HG03378 (cell line): Measurements from ENCODE around the gene DGLUCY.
"Not testable (repeated sequence)": the region's sequence is repeated elsewhere in the genome, so short reads cannot be mapped to it uniquely, and the experiment has no call there.

Source experiments
- ATAC-seq: cut with Tn5 transposase; IDR thresholded peaks from one replicate; pipeline ENCODE4 v1.9.1; 2021; ENCODE audit warnings: mild to moderate bottlenecking, moderate library complexity; ENCODE audit not compliant: unreplicated experiment

Gene DGLUCY

DNA sequence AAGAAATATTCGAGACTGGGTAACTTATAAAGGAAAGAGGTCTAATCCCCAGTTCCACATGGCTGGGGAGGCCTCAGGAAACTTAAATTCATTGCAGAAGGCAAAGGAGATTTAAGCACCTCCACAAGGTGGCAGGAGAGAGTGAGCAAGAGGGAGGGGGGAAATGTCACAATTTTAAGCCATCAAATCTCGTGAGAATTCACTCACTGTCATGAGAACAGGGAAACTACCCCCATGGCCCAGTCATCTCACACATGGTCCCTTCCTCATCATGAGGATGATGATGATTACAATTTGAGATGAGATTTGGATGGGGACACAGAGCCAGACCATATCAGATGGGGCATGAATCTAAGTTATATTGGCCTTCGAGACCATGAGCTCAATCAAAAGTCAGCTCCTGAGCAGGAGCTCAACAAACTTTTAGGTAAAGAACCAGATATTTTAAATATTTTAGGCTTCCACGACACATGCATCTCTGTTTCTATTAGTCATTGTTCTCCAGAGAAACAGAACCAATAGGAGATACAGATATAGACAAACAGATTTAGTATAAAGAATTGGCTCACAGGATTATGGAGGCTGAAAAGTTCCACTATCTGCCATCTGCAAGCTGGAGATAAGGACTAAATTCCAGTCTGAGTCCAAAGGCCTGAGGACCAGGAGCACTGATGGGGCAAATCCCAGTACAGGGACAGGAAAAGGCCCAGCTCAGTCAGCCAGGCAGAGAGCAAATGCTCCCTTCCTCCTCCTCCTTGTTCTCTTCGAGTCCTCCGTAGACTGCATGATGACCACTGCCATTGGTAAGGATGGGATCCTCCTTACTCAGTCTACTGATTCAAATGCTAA, 24.9 kb downstream of the DGLUCY start:
- ATAC-seq = no peak

DNA sequence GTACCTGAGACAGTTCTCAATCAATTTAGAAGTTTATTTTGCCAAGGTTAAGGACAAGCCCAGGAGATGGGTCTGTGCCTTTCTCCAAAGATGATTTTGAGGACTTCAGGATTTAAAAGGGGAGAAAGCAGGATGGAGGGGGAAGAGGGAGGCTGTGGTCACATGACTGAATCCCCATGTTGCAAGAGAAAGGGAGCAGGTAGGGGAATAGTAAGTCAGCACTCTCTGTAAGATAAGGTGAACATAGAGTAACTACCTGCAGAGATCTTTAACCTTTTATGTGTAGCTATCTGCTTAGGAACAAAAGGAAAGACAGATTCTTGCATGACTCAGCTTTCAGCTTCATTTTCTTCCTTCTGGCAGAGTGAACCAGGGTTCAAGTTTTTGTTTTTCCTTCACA, 25.9 kb downstream of the DGLUCY start:
- ATAC-seq = no peak

DNA sequence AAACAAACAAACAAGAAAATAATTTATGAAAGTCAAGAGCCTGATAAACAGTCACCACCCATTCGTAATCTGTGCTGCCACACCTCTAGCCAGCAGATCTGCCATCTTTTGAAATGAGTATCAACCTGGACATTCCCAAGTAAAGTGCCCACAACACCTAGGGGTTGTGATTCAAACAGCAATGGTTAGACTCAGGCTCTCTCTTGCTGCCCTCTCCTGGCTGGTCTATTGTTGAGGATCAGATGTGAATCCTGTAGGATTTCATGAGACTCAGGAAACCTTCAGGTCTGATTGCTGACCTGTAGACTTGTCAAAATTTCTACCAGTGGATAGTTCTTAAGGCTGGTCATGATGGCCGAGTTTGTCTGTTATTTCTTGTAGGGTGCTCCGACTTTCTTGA, 26.8 kb downstream of the DGLUCY start:
- ATAC-seq = no peak

- peak; percentile 84 for ATAC-seq
Observed at GRCh38 chr14:91142214-91142668, 28.4 kb downstream of the DGLUCY start.

GRCh38 chr14:91143862-91144261, 30.0 kb downstream of the DGLUCY start:
- ATAC-seq = no peak

DNA sequence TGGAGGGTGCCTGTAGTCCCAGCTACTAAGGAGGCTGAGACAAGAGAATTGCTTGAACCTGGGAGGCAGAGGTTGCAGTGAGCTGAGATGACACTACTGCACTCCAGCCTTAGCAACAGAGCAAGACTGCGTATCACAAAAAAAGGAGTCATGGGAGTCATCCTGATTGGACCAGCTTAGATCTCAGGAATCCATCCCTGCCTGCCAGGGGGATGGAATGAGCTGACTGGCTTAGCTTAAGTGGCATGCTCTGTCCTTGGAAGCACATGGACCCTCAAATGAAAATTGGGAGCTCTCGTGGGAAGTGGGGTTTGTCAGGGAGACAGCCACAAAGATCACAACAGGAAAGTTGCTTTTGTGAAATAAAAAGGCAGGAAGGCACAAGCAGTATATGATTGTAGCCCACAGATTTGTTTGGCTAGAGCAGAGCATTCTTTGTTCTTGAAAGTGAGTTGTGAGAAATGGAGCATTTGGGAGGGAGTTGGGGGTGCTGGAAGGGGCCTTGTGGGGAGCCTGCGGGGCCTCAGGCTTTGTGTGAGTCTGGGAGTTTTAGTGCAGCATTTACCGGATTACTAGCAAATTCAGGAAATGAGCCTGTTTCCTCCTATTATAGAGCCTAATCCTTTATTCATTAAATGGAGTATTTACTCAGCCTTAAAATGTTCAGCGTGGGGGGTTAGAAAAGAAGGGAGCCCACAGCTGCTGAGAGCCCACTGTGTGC, 30.7 kb downstream of the DGLUCY start:
- ATAC-seq = no peak

- ATAC-seq = no peak
Observed at GRCh38 chr14:91145391-91146160, 31.7 kb downstream of the DGLUCY start.

DNA sequence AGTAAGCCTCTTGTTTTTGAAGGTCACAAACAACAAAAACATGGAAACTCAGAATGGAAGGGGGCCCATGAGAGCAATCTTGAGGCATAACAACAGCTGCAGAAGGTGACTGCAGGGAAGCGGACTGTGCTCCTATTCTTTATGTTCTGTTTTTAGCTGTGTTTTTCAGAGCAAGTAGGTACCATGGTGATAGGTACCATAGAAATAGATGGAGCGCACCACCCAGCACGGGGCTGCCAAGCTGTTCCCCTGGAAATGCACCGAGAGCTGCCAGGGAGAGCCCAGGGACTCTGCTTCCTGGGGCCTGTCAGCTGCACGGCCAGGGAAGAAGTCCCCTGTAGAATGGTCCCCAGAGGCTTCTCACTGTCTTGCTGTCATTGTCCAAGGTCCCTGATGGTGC, 32.8 kb downstream of the DGLUCY start:
- no peak for ATAC-seq

DNA sequence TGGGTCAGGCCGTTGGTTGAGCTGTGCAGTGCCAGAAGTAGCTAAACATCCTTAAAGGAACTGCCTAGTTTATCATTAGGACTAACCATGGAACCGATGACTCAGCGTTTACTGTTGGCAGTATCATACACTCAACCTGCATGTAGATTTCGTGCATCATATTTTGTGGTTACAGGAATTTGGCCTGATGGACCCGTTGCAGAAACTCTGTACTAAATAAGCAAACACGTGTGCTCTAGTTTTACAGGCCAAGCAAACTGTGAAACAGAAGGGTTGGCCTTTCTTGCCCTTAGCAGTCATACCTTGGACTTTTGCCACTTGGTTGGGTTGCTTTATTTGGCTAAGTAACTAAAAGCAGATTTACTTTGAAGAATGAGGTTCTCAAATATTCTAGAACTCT, 35.6 kb downstream of the DGLUCY start:
- ATAC-seq = no peak

DNA sequence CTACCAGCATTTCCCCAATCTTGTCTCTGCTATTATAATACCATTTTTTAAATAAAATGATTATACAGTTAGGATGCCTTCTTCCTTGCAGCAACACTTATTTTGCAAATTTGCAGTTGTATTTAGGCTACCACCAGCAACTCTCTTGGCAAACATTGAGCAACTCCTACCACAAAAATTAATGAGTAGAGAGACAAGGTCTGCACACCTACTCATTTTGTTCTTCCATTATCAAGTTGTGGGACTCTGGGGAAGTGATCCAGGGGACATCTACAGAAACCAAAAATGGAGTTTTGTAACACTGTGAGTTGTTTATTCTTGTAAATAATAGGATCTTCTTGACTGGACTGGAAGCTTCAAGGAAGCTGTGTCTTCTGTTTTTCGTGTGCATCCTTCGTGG, 38.6 kb downstream of the DGLUCY start:
- no peak for ATAC-seq

DNA sequence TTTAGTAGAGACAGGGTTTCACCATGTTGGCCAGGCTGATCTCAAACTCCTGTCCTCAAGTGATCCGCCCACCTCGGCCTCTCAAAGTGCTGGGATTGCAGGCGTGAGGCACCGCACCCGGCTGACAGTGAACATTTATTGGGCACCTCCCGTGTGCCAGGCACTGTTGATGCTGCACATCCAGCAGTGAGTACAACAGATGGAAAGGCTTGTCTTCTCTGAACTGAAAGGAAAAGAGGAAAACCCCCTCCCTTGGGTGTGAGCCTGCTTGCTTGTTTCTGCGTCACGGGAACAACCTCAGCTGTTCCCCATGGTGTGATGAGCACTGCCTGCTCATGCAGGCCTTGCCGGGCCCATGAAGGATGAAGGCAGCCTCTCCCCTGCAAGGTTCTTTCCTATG, 39.5 kb downstream of the DGLUCY start:
- no peak for ATAC-seq

DNA sequence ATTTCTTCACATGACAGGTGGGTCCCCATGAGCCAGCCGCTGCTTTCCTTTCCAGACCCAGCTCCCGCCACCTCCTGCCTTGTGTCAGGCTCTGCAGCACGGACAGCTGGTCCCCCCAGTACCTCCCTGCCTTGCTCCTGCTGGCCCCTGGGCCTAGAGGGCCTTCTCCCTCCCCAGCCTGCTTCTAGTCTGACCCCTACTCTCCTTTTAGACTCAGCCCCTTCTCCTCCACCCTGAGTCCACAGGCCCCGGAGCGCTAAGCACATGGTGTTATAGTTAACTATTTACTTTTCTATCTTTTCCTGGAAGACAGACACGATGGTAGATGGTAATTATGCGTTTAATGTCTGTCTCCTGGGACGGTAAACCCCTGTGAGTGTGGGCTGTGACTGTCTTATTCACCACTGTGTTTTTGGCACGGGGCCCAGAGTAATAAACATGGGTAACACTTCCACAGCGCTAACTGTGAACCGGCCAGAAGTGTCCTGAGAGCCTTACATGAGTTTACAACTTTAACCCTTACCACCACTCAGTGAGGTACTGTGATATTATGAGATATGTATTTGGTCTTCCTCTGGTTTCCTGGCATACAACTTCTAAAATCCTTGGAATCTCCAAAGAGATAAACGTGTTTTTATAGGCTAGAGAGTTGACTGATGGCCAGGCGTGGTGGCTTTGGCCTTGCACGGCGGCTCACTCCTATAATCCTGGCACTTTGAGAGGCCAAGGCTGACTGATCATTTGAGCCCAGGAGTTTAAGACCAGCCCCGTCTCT, 41.2 kb downstream of the DGLUCY start:
- no peak for ATAC-seq

GRCh38 chr14:91155626-91156089, 41.8 kb downstream of the DGLUCY start:
- ATAC-seq = no peak

DNA sequence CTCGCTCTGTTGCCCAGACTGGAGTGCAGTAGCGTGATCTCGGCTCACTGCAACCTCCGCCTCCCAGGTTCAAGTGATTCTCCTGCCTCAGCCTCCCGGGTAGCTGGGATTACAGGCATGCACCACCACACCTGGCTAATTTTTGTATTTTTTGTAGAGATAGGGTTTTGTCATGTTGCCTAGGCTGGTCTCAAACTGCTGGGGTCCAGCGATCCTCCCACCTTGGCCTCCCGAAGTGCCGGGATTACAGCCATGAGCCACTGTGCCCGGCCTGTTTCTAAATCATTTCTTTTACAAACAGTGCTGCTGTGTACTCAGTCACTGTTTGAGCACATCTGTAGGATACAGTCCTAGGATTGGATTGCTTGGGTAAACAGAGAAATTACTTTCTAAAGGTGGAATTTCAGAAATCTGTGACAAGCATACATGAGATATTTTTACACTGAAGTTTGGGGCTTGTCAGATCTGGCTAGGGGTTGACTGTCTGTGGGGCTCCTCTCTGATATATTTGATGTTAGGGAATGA, 42.3 kb downstream of the DGLUCY start:
- not testable (repeated sequence) for ATAC-seq

- ATAC-seq = not testable (repeated sequence)
Observed at GRCh38 chr14:91156877-91157276, 43.0 kb downstream of the DGLUCY start.

- no peak for ATAC-seq
Observed at GRCh38 chr14:91158091-91158790, 44.4 kb downstream of the DGLUCY start.

DNA sequence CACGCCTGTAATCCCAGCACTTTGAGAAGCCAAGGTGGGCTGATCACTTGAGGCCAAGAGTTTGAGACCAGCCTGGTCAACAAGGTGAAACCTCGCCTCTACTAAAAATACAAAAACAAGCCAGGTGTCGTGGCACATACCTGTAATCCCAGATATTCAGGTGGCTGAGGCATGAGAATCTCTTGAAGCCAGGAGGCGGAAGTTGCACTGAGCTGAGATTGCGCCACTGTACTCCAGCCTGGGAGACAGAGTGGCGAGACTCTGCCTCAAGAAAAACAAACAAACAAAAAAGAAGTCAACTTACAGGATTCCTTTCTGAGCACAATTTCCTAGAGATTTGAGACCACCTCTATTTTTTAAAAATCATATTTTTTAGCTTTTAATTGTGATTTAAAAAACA, 45.3 kb downstream of the DGLUCY start:
- ATAC-seq = no peak

GRCh38 chr14:91159906-91160305, 46.0 kb downstream of the DGLUCY start:
- ATAC-seq = no peak

- ATAC-seq = no peak
Observed at GRCh38 chr14:91163316-91163715, 49.4 kb downstream of the DGLUCY start.

DNA sequence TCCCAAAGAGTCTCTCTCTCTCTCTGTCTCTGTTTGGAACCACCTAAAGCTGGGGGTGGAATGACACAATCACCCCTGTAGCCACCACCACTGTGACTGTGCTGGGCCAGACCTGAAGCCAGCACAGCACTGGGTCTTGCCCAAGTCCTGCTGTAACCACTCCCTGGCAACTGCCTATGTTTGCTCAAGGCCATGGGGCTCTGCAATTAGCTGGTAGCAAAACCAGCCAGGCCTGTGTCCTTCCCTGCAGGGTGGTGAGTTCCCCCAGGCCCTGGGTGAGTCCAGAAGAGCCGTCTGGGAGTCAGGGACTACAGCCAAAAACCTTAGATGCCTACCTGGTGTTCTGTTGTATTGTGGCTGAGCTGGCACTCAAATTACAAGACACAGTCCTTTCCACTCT, 50.8 kb downstream of the DGLUCY start:
- ATAC-seq = no peak
